Measurements from ENCODE around the gene SPON2. TPM values are rescaled to one million over a fixed set of nuclear protein-coding genes. Genes with fewer than 3 reads are reported as not detected.

SPON2 gene
- total RNA-seq, 1 experiment from 2014 or later = 2.3 TPM

GRCh38 chr4:1216076-1216614, 43.8 kb upstream of the SPON2 start:
- no peak overlapping the region for H2AFZ ChIP-seq (ENCODE audit: low read length)
- DNase-seq = no peak
- H3K27me3 ChIP-seq (ENCODE audit: insufficient read depth, low read length) = no peaks in the 10 kb centered on the region
- H4K91ac ChIP-seq (ENCODE audit: insufficient read length, low read depth, low read length) = no peak overlapping the region
- H3K27ac Mint-ChIP-seq = no peak overlapping the region
- no peak overlapping the region for H3K18ac ChIP-seq (ENCODE audit: insufficient read length, low read depth, low read length)
- no peaks in the 10 kb centered on the region for H3K79me2 ChIP-seq (ENCODE audit: insufficient read depth, low read length)
- no peak overlapping the region for H3K23ac ChIP-seq (ENCODE audit: insufficient read length, low read depth, low read length)
- no peak overlapping the region for H3K4ac ChIP-seq (ENCODE audit: low read depth, low read length)
- no peaks in the 10 kb centered on the region for H3K9me3 Mint-ChIP-seq
- H2BK12ac ChIP-seq (ENCODE audit: insufficient read length, low read depth, low read length) = no peak overlapping the region
- WGBS (ENCODE audit: extremely low coverage, insufficient read length, low lambda C conversion rate) = no CpG with 5 or more reads among the region's 34 CpGs
- no peak overlapping the region for H3K27ac ChIP-seq (ENCODE audit: insufficient read length, low read depth, low read length)
- H2AK5ac ChIP-seq (ENCODE audit: insufficient read length, low read length) = no peak overlapping the region
- H3K27me3 Mint-ChIP-seq (ENCODE audit: low read depth) = no peaks in the 10 kb centered on the region
- no peak overlapping the region for H3K4me3 Mint-ChIP-seq
- no peak overlapping the region for H3K4me2 ChIP-seq (ENCODE audit: insufficient read depth, insufficient read length, low read length)
- TF ChIP-seq, protein P1, sequence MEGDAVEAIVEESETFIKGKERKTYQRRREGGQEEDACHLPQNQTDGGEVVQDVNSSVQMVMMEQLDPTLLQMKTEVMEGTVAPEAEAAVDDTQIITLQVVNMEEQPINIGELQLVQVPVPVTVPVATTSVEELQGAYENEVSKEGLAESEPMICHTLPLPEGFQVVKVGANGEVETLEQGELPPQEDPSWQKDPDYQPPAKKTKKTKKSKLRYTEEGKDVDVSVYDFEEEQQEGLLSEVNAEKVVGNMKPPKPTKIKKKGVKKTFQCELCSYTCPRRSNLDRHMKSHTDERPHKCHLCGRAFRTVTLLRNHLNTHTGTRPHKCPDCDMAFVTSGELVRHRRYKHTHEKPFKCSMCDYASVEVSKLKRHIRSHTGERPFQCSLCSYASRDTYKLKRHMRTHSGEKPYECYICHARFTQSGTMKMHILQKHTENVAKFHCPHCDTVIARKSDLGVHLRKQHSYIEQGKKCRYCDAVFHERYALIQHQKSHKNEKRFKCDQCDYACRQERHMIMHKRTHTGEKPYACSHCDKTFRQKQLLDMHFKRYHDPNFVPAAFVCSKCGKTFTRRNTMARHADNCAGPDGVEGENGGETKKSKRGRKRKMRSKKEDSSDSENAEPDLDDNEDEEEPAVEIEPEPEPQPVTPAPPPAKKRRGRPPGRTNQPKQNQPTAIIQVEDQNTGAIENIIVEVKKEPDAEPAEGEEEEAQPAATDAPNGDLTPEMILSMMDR (conservative IDR thresholded peaks at IDR 0.05) = no peak
- no peak overlapping the region for H2BK15ac ChIP-seq (ENCODE audit: low read depth, low read length)
- H3T11ph ChIP-seq (ENCODE audit: low read length) = no peak overlapping the region
- H2BK20ac ChIP-seq (ENCODE audit: low read depth, low read length, poor library complexity, severe bottlenecking) = no peak overlapping the region
- no peaks in the 10 kb centered on the region for H3K9me3 ChIP-seq (ENCODE audit: control insufficient read depth, low read depth, low read length)
- H3K14ac ChIP-seq (ENCODE audit: insufficient read depth, low read length) = no peak overlapping the region
- no peaks in the 10 kb centered on the region for H3K4me1 Mint-ChIP-seq
- no peak overlapping the region for H3K9ac ChIP-seq (ENCODE audit: extremely low read depth, insufficient read length, low read length)
- H3K56ac ChIP-seq (ENCODE audit: insufficient read length, low read depth, low read length) = no peak overlapping the region
- no peaks in the 10 kb centered on the region for H4K20me1 ChIP-seq (ENCODE audit: control insufficient read depth, insufficient read depth, insufficient read length)
- peaks cover 6 to 62% (median 46%) of the 10 kb centered on the region in 3 experiments; a peak in 6 of 7 replicates for H3K36me3 Mint-ChIP-seq (ENCODE audit: insufficient read depth in 1 of 3, low read depth in 3 of 3)
- H3K4me1 ChIP-seq (ENCODE audit: insufficient read depth, low read length) = no peaks in the 10 kb centered on the region
- no peak overlapping the region for H4K8ac ChIP-seq (replicated peaks; ENCODE audit: insufficient read length, low read depth, low read length)
- H3K79me1 ChIP-seq (ENCODE audit: insufficient read depth, low read depth, low read length, poor library complexity, severe bottlenecking) = no peaks in the 10 kb centered on the region
- no peak overlapping the region for H2BK120ac ChIP-seq (ENCODE audit: low read depth, low read length, poor library complexity, severe bottlenecking)
- no peak overlapping the region for H2BK5ac ChIP-seq (ENCODE audit: insufficient read length, low read length)
- H4K5ac ChIP-seq (ENCODE audit: insufficient read length, low read depth, low read length) = no peak overlapping the region
- no peaks in the 10 kb centered on the region for H3K23me2 ChIP-seq (ENCODE audit: insufficient read length, low read depth, low read length, poor library complexity, severe bottlenecking)

All from H9 (cell line).